SK-N-SH (cell line): ENCODE results near the gene CNTFR. TPM values are rescaled to one million over a fixed set of nuclear protein-coding genes. Genes with fewer than 3 reads are reported as not detected.

Experiments
- CTCF ChIA-PET: fragments of 300-600, 350-600 bp; formaldehyde crosslinking; extraction: SDS; loops from one replicate; lab custom pipeline; 2021; lab: Yijun Ruan, JAX
- POLR2A ChIA-PET: fragments of 350-600 bp; sonication (Branson Sonifier 250); formaldehyde crosslinking; extraction: SDS; loops from one replicate; lab custom pipeline; 2020; ENCODE audit warnings: antibody characterized with exemption, inconsistent platforms; lab: Yijun Ruan, JAX
- DNase-seq: peaks from one replicate; pipeline ENCODE4 v3.0.0; 2012
- H2AFZ ChIP-seq: fragments of 200-600 bp; sonication (generic); 2 replicates; pipeline ENCODE4 v1.8.1; 2016; ENCODE audit warnings: antibody characterized with exemption, mild to moderate bottlenecking, low read depth
- H3F3A ChIP-seq: fragments of 200-600 bp; sonication (generic); replicated peaks from 2 replicates; pipeline ENCODE3; 2016; ENCODE audit warnings: antibody characterized with exemption, mild to moderate bottlenecking; ENCODE audit not compliant: insufficient read depth
- H3K27ac ChIP-seq, 2 experiments: fragments of 200-500 bp in 1 of 2; fragments of 200-600 bp in 1 of 2; sonication (Bioruptor generic) in 1 of 2; sonication (generic), shearing (Covaris generic) in 1 of 2; 2 replicates each; pipeline versions ENCODE4 v1.5.1 to v1.6.1; 2014 to 2016; ENCODE audit warnings: low read depth in 2 of 2, inconsistent platforms in 1 of 2, low read length in 1 of 2, mild to moderate bottlenecking in 1 of 2, mixed read lengths in 1 of 2
- H3K27me3 ChIP-seq: fragments of 200-600 bp; sonication (generic), shearing (Covaris generic); 2 replicates; pipeline ENCODE4 v1.6.1; 2016; ENCODE audit warnings: mixed run types; ENCODE audit not compliant: insufficient read depth
- H3K36me3 ChIP-seq, 2 experiments: fragments of 200-500 bp in 1 of 2; fragments of 200-600 bp in 1 of 2; sonication (Bioruptor generic) in 1 of 2; sonication (generic) in 1 of 2; replicated peaks in 1 of 2; 2 replicates each; pipeline versions ENCODE3 to v1.5.1; 2014 to 2016; ENCODE audit warnings: low read length in 1 of 2, mild to moderate bottlenecking in 1 of 2; ENCODE audit not compliant: insufficient read depth in 2 of 2, control insufficient read depth in 1 of 2
- H3K4me1 ChIP-seq, 2 experiments: fragments of 200-500 bp in 1 of 2; fragments of 200-600 bp in 1 of 2; sonication (Bioruptor generic) in 1 of 2; sonication (generic), shearing (Covaris generic) in 1 of 2; 2 replicates each; pipeline versions ENCODE4 v1.5.1 to v1.6.1; 2014 to 2016; ENCODE audit warnings: low read depth in 1 of 2, low read length in 1 of 2, mixed run types in 1 of 2; ENCODE audit not compliant: insufficient read depth in 2 of 2, control insufficient read depth in 1 of 2
- H3K4me2 ChIP-seq: fragments of 200-600 bp; sonication (generic), shearing (Covaris generic); 2 replicates; pipeline ENCODE4 v1.6.1; 2017; ENCODE audit warnings: mixed run types
- H3K4me3 ChIP-seq, 2 experiments: fragments of 200-500 bp in 1 of 2; fragments of 200-600 bp in 1 of 2; sonication (Bioruptor generic) in 1 of 2; sonication (generic), shearing (Covaris generic) in 1 of 2; 2 replicates each; pipeline versions ENCODE4 v1.5.1 to v1.8.1; 2014 to 2016; ENCODE audit warnings: low read depth in 2 of 2, inconsistent platforms in 1 of 2, low read length in 1 of 2, mild to moderate bottlenecking in 1 of 2, mixed read lengths in 1 of 2, moderate library complexity in 1 of 2
- H3K79me2 ChIP-seq: fragments of 200-600 bp; sonication (generic); 2 replicates; pipeline ENCODE4 v1.8.1; 2017; ENCODE audit warnings: mild to moderate bottlenecking; ENCODE audit not compliant: insufficient read depth
- H3K9ac ChIP-seq: fragments of 200-600 bp; sonication (generic); 2 replicates; pipeline ENCODE4 v1.6.1; 2017; ENCODE audit warnings: mixed run types
- H3K9me2 ChIP-seq: fragments of 200-600 bp; sonication (generic); 2 replicates; pipeline ENCODE4 v1.6.1; 2017; ENCODE audit warnings: mixed run types
- H3K9me3 ChIP-seq: fragments of 200-600 bp; sonication (generic); 2 replicates; pipeline ENCODE4 v1.6.1; 2017; ENCODE audit warnings: mixed run types, mild to moderate bottlenecking, moderate library complexity
- H4K20me1 ChIP-seq: fragments of 200-600 bp; sonication (generic); 2 replicates; pipeline ENCODE4 v1.6.1; 2017; ENCODE audit warnings: mild to moderate bottlenecking, mixed run types; ENCODE audit not compliant: insufficient read depth
- CHD2 ChIP-seq: fragments of 150-350 bp; IDR thresholded peaks from 2 replicates; pipeline ENCODE4 v1.6.1; 2018; ENCODE audit warnings: low read length; ENCODE audit not compliant: partially characterized antibody
- ELF1 ChIP-seq: IDR thresholded peaks from 2 replicates; pipeline ENCODE4 v1.4.0; 2012
- EZH2phosphoT487 ChIP-seq: fragments of 200-600 bp; sonication (generic); IDR thresholded peaks from 2 replicates; pipeline ENCODE4 v1.6.1; 2017; ENCODE audit warnings: low read depth, mixed run types, mild to moderate bottlenecking, antibody characterized with exemption, moderate library complexity, borderline replicate concordance
- FOSL2 ChIP-seq: IDR thresholded peaks from 2 replicates; pipeline ENCODE4 v1.4.0; 2012; ENCODE audit warnings: low read depth, mild to moderate bottlenecking, moderate library complexity, borderline replicate concordance
- GATA2 ChIP-seq: sonication (generic); formaldehyde crosslinking; IDR thresholded peaks from 2 replicates; pipeline ENCODE4 v1.5.0; 2020; ENCODE audit warnings: mild to moderate bottlenecking, missing genetic modification reagents
- JUND ChIP-seq: IDR thresholded peaks from 2 replicates; pipeline ENCODE4 v1.4.0; 2012
- MEF2A ChIP-seq: IDR thresholded peaks from 2 replicates; pipeline ENCODE4 v1.4.0; 2012; ENCODE audit warnings: low read depth, borderline replicate concordance
- NFIC ChIP-seq: IDR thresholded peaks from 2 replicates; pipeline ENCODE4 v1.4.0; 2012; ENCODE audit warnings: borderline replicate concordance
- NRF1 ChIP-seq: IDR thresholded peaks from 2 replicates; pipeline ENCODE4 v1.6.1; 2012; ENCODE audit warnings: low read depth, mild to moderate bottlenecking, low read length
- PBX3 ChIP-seq: IDR thresholded peaks from 2 replicates; pipeline ENCODE4; 2012
- RAD21 ChIP-seq: IDR thresholded peaks from 2 replicates; pipeline ENCODE4 v1.6.1; 2012; ENCODE audit warnings: mild to moderate bottlenecking, low read length
- RCOR1 ChIP-seq: fragments of 150-350 bp; IDR thresholded peaks from 2 replicates; pipeline ENCODE4 v1.6.1; 2017; ENCODE audit warnings: antibody characterized with exemption, low read length
- RXRA ChIP-seq: IDR thresholded peaks from 2 replicates; pipeline ENCODE4 v1.4.0; 2012; ENCODE audit warnings: low read depth, mild to moderate bottlenecking, borderline replicate concordance
- SIN3A ChIP-seq: IDR thresholded peaks from 2 replicates; pipeline ENCODE4 v1.6.1; 2012; ENCODE audit warnings: low read depth, mild to moderate bottlenecking, low read length, moderate library complexity, borderline replicate concordance
- SMC3 ChIP-seq: IDR thresholded peaks from 2 replicates; pipeline ENCODE4 v1.6.1; 2012; ENCODE audit warnings: low read depth, low read length, improper control_type of control experiment
- TAF1 ChIP-seq: IDR thresholded peaks from 2 replicates; pipeline ENCODE4 v1.6.1; 2012; ENCODE audit warnings: low read depth, mild to moderate bottlenecking, low read length, moderate library complexity, borderline replicate concordance
- TCF12 ChIP-seq: IDR thresholded peaks from 2 replicates; pipeline ENCODE4 v1.4.0; 2012
- USF1 ChIP-seq: IDR thresholded peaks from 2 replicates; pipeline ENCODE4 v1.4.0; 2012; ENCODE audit warnings: low read depth, borderline replicate concordance
- YY1 ChIP-seq: IDR thresholded peaks from 2 replicates; pipeline ENCODE4 v1.4.0; 2012; ENCODE audit warnings: low read depth, mild to moderate bottlenecking
- ZBTB33 ChIP-seq: IDR thresholded peaks from 2 replicates; pipeline ENCODE4 v1.4.0; 2012; ENCODE audit warnings: low read depth, borderline replicate concordance
- WGBS: methylation state at CpG from one replicate; pipeline ENCODE4 v1.1.6; 2017; ENCODE audit warnings: low lambda C conversion rate; 5-methylcytosine and 5-hydroxymethylcytosine counted together
- polyA plus RNA-seq, 3 experiments: library from polyadenylated mRNA; depleted of rRNA; stranded (reverse); fragments of >200 nt; gene quantifications; 2 replicates each; pipeline ENCODE4 v1.2.3, GENCODE V29; 2012

Gene CNTFR
- polyA plus RNA-seq, 1 of the 3 experiments (the other 2 are of a cell fraction) = 1.8 TPM

- Histone ChIP-seq H3K36me3 (no peaks in the 10 kb centered on the region), H3K27ac (no peak overlapping the region), H3K9ac (no peak overlapping the region), H4K20me1 (no peaks in the 10 kb centered on the region), H2AFZ (no peak overlapping the region), H3K9me3 (no peaks in the 10 kb centered on the region), H3K4me1 (peaks cover 0 to 21% of the 10 kb centered on the region in 2 experiments; a peak in 1 of 4 replicates), H3K4me2 (no peak overlapping the region), H3K27me3 (no peaks in the 10 kb centered on the region), H3K4me3 (no peak overlapping the region), H3F3A (no peaks in the 10 kb centered on the region), H3K9me2 (no peaks in the 10 kb centered on the region), H3K79me2 (no peaks in the 10 kb centered on the region)
- ChIA-PET POLR2A (no interaction called here), CTCF (interaction anchor here (0.7 to 3.8 kb wide), 4 partner anchors 13 to 113 kb away, joined by 3 to 12 read pairs (median 9); no protein-coding TSS in a partner anchor)
- DNase-seq = no peak
- 71% methylated on average over 7 of the region's 7 CpGs for WGBS
- no peak for TF ChIP-seq ZBTB33
- TF ChIP-seq NFIC = no peak
- no peak for TF ChIP-seq ELF1
- no peak for TF ChIP-seq TAF1
- no peak for TF ChIP-seq RCOR1
- no peak for TF ChIP-seq SIN3A
- no peak for TF ChIP-seq GATA2
- no peak for TF ChIP-seq RAD21
- TF ChIP-seq RXRA = no peak
- no peak for TF ChIP-seq USF1
- no peak for TF ChIP-seq EZH2phosphoT487
- no peak for TF ChIP-seq CHD2
- TF ChIP-seq FOSL2 = no peak
- no peak for TF ChIP-seq JUND
Measured at GRCh38 chr9:34517185-34517584, 72.3 kb downstream of the CNTFR start.

GRCh38 chr9:34515959-34516358 lies 73.6 kb downstream of the CNTFR start:
- H3K4me2 ChIP-seq = no peak overlapping the region
- no peaks in the 10 kb centered on the region for H3K9me3 ChIP-seq
- no peaks in the 10 kb centered on the region for H3K9me2 ChIP-seq
- no peak overlapping the region for H3K4me3 ChIP-seq
- CTCF ChIA-PET = interaction anchor here (1.1 kb wide), 1 partner anchor 112 kb away, joined by 3 read pairs; no protein-coding TSS in a partner anchor
- H3F3A ChIP-seq = no peaks in the 10 kb centered on the region
- no peaks in the 10 kb centered on the region; the same call in 1 of the 2 replicates for H3K27me3 ChIP-seq
- DNase-seq = no peak
- H3K9ac ChIP-seq = no peak overlapping the region
- H3K4me1 ChIP-seq = peaks cover 0 to 16% of the 10 kb centered on the region in 2 experiments; a peak in 1 of 4 replicates
- WGBS = 73% methylated on average over 3 of the region's 3 CpGs
- H3K27ac ChIP-seq = no peak overlapping the region
- H3K79me2 ChIP-seq = no peaks in the 10 kb centered on the region
- no peaks in the 10 kb centered on the region for H4K20me1 ChIP-seq
- no peaks in the 10 kb centered on the region for H3K36me3 ChIP-seq
- POLR2A ChIA-PET = no interaction called here
- H2AFZ ChIP-seq = no peak overlapping the region
- no peak for TF ChIP-seq YY1
- TF ChIP-seq ZBTB33 = no peak
- TF ChIP-seq PBX3 = no peak
- no peak for TF ChIP-seq RCOR1
- no peak for TF ChIP-seq RAD21
- no peak for TF ChIP-seq MEF2A
- TF ChIP-seq USF1 = no peak
- no peak for TF ChIP-seq ELF1
- TF ChIP-seq TCF12 = no peak
- no peak for TF ChIP-seq SMC3
- no peak for TF ChIP-seq NRF1
